B cell (primary cell): ENCODE data around the gene CACNA2D3.

Experiments used
- EZH2 ChIP-seq: IDR thresholded peaks from 2 replicates; pipeline ENCODE4 v1.6.1; 2012; ENCODE audit warnings: borderline replicate concordance, low read depth, mild to moderate bottlenecking, moderate library complexity, low read length; ENCODE audit not compliant: insufficient read depth, poor library complexity, severe bottlenecking
- TF ChIP-seq, protein P1 (sequence below): fragments of 200-600 bp; IDR thresholded peaks from one replicate; pipeline ENCODE4 v1.8.0; 2022; ENCODE audit warnings: antibody characterized with exemption, mild to moderate bottlenecking

DNA sequence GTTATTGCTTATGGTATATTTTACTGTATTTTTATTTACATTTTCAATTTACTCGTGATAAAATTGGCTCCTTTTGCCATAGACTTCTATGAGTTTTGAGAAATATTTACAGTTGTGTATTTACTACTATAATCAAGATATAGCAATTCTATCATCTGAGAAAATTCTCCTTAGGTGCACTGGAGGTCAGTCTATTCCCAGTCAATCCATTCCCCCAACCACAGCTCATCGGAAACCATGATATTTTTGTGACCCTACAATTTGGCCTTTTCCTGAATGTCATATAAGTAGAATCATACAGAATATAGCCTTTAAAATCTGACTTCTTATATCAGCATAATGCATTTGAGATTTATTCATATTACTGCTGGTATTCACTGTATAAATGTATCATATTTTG, 920.2 kb downstream of the CACNA2D3 start:
- TF ChIP-seq, protein P1, sequence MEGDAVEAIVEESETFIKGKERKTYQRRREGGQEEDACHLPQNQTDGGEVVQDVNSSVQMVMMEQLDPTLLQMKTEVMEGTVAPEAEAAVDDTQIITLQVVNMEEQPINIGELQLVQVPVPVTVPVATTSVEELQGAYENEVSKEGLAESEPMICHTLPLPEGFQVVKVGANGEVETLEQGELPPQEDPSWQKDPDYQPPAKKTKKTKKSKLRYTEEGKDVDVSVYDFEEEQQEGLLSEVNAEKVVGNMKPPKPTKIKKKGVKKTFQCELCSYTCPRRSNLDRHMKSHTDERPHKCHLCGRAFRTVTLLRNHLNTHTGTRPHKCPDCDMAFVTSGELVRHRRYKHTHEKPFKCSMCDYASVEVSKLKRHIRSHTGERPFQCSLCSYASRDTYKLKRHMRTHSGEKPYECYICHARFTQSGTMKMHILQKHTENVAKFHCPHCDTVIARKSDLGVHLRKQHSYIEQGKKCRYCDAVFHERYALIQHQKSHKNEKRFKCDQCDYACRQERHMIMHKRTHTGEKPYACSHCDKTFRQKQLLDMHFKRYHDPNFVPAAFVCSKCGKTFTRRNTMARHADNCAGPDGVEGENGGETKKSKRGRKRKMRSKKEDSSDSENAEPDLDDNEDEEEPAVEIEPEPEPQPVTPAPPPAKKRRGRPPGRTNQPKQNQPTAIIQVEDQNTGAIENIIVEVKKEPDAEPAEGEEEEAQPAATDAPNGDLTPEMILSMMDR: no peak
- no peak for TF ChIP-seq EZH2
